SU-DHL-6 (cell line): ENCODE results near the gene HOXA10.

Source experiments
- EZH2phosphoT487 ChIP-seq: fragments of 200-600 bp; sonication (generic), shearing (Covaris generic); conservative IDR thresholded peaks from 2 replicates; pipeline ENCODE4 v1.6.1; 2018; ENCODE audit warnings: mild to moderate bottlenecking, antibody characterized with exemption, low read length, moderate library complexity, mixed read lengths
- TF ChIP-seq, protein P1 (sequence below): fragments of 200-600 bp; sonication (generic); IDR thresholded peaks from one replicate; pipeline ENCODE4 v1.5.1; 2017; ENCODE audit warnings: antibody characterized with exemption, mild to moderate bottlenecking, low read length, moderate library complexity; ENCODE audit not compliant: insufficient read depth, poor library complexity, severe bottlenecking

DNA sequence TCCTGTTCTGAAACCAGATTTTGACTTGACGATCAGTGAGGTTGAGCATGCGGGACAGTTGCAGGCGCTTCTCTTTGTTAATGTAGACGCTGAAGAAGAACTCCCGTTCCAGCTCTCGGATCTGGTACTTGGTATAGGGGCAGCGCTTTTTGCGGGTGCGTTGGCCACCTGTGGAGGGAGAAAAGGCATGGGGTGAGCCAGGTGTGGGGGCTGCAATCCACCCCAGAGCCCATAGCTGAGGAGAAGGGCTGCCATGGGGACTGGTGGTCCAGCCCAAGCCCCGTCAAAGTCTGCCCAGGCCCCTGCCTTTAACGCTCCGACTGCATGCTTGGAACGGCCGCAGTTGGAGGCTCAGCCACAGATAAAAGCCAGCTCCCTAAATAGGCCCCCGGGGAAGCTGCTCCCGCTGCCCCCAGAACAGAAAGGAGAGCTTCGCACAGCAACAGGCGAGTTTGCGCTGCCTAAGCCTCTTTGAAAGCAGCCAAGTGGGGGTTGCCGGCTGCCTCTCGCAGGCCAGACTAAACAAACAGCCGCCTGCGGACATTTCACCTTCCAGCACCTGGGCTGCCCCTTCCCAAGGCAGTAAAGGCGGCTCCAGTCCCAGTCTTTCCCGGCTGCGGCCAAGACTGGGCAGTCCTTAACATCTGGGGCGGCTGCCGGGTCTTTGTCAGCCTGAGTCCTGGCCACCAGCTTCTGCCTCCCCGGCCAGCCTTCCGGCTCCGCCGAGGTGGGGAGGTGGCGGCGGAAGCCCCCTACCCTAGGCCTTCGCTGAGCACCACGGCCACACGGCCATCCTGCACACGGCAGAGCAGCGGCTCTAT, 9.0 kb upstream of the HOXA10 start:
- TF ChIP-seq, protein P1, sequence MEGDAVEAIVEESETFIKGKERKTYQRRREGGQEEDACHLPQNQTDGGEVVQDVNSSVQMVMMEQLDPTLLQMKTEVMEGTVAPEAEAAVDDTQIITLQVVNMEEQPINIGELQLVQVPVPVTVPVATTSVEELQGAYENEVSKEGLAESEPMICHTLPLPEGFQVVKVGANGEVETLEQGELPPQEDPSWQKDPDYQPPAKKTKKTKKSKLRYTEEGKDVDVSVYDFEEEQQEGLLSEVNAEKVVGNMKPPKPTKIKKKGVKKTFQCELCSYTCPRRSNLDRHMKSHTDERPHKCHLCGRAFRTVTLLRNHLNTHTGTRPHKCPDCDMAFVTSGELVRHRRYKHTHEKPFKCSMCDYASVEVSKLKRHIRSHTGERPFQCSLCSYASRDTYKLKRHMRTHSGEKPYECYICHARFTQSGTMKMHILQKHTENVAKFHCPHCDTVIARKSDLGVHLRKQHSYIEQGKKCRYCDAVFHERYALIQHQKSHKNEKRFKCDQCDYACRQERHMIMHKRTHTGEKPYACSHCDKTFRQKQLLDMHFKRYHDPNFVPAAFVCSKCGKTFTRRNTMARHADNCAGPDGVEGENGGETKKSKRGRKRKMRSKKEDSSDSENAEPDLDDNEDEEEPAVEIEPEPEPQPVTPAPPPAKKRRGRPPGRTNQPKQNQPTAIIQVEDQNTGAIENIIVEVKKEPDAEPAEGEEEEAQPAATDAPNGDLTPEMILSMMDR, result no peak
- TF ChIP-seq EZH2phosphoT487, result no peak
